ENCODE results near the gene SLC16A5. TPM values are rescaled to one million over a fixed set of nuclear protein-coding genes. Genes with fewer than 3 reads are reported as not detected.

Gene SLC16A5
- total RNA-seq, 2 experiments from 2014 or later = not detected

DNA sequence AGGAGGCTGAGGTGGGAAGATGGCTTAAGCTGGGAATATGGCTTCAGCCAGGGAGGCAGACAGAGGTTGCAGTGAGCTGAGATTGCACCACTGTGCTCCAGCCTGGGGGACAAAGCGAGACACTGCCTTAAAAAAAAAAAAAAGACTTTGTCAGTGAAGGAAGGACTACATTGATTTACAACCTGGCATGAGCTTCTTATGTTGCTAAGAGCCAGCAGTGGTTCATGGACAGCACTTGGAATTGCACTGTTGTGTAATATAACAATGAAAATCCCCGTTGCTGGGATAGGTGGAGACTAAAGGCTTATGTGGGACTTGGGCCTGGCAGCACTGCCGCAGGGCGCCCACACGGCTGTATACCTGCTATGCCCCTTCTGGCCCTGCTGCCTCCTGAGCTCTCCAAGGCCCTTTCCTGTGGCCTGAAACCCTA is 14.1 kb upstream of the SLC16A5 start:
- intact Hi-C loops (cut with micrococcal nuclease; ENCODE audit: unreplicated experiment) = no loop called here
- Histone ChIP-seq H3K4me3 (ENCODE audit: low read depth, low read length, poor library complexity, severe bottlenecking) (no peak overlapping the region), H3K4me1 (ENCODE audit: insufficient read depth, low read length, poor library complexity, severe bottlenecking) (no peaks in the 10 kb centered on the region), H3K4me2 (ENCODE audit: low read length) (no peak overlapping the region), H3K9me3 (ENCODE audit: low read length) (no peaks in the 10 kb centered on the region), H3K27ac (ENCODE audit: low read depth, low read length, poor library complexity, severe bottlenecking) (no peak overlapping the region), H3K36me3 (ENCODE audit: insufficient read depth, low read length) (no peaks in the 10 kb centered on the region), H2AFZ (ENCODE audit: low read length) (no peak overlapping the region), H4K20me1 (ENCODE audit: insufficient read depth, low read length) (no peaks in the 10 kb centered on the region), H3K9me2 (ENCODE audit: insufficient read depth, low read length) (no peaks in the 10 kb centered on the region), H3K79me2 (ENCODE audit: insufficient read depth, low read depth, low read length) (no peaks in the 10 kb centered on the region)
- no peak for DNase-seq (ENCODE audit: low spot score)
- TF ChIP-seq, protein P1, sequence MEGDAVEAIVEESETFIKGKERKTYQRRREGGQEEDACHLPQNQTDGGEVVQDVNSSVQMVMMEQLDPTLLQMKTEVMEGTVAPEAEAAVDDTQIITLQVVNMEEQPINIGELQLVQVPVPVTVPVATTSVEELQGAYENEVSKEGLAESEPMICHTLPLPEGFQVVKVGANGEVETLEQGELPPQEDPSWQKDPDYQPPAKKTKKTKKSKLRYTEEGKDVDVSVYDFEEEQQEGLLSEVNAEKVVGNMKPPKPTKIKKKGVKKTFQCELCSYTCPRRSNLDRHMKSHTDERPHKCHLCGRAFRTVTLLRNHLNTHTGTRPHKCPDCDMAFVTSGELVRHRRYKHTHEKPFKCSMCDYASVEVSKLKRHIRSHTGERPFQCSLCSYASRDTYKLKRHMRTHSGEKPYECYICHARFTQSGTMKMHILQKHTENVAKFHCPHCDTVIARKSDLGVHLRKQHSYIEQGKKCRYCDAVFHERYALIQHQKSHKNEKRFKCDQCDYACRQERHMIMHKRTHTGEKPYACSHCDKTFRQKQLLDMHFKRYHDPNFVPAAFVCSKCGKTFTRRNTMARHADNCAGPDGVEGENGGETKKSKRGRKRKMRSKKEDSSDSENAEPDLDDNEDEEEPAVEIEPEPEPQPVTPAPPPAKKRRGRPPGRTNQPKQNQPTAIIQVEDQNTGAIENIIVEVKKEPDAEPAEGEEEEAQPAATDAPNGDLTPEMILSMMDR (conservative IDR thresholded peaks at IDR 0.05; ENCODE audit: low read length) = no peak
- TF ChIP-seq EZH2phosphoT487 (IDR thresholded peaks at IDR 0.05; ENCODE audit: borderline replicate concordance, low read depth, low read length) = no peak
- CTCF ChIA-PET (ENCODE audit: unreplicated experiment) = no interaction called here
- BruUV-seq (replicated peaks) = no TSS peak
- POLR2A ChIA-PET = interaction anchor here (0.7 to 1.3 kb wide), 3 partner anchors 31 to 1260 kb away, joined by 3 read pairs; no protein-coding TSS in a partner anchor

DNA sequence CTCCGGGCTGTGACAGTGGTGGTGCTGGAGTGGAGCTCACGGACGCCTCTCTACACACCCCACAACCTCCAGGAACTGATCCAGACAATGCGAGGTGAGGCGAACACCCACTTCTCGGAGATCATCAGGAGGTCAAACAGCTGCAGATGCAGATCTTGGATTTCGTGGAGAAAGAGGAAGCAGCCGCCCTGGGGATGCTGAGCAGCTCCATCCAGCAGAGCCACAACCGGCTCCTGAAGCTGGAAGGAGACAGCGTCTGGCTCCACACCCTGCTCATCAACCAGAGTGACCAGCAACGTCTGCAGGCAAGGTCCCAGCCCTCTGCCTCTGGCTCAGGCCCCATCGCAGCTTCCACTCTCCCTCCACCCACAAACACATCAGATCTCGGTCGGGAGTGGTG is 13.2 kb upstream of the SLC16A5 start:
- intact Hi-C loops (cut with micrococcal nuclease; ENCODE audit: unreplicated experiment) = no loop called here
- DNase-seq (ENCODE audit: low spot score) = no peak
- Histone ChIP-seq H3K9me2 (ENCODE audit: insufficient read depth, low read length) (no peaks in the 10 kb centered on the region), H3K4me3 (ENCODE audit: low read depth, low read length, poor library complexity, severe bottlenecking) (no peak overlapping the region), H3K9me3 (ENCODE audit: low read length) (no peaks in the 10 kb centered on the region), H2AFZ (ENCODE audit: low read length) (no peak overlapping the region), H4K20me1 (ENCODE audit: insufficient read depth, low read length) (no peaks in the 10 kb centered on the region), H3K79me2 (ENCODE audit: insufficient read depth, low read depth, low read length) (no peaks in the 10 kb centered on the region), H3K36me3 (ENCODE audit: insufficient read depth, low read length) (no peaks in the 10 kb centered on the region), H3K4me2 (ENCODE audit: low read length) (no peak overlapping the region), H3K4me1 (ENCODE audit: insufficient read depth, low read length, poor library complexity, severe bottlenecking) (no peaks in the 10 kb centered on the region), H3K27ac (ENCODE audit: low read depth, low read length, poor library complexity, severe bottlenecking) (no peak overlapping the region)
- no TSS peak for BruUV-seq (replicated peaks)
- ChIA-PET POLR2A (no interaction called here), CTCF (ENCODE audit: unreplicated experiment) (no interaction called here)
- TF ChIP-seq, protein P1 (conservative IDR thresholded peaks at IDR 0.05; ENCODE audit: low read length) = no peak
- TF ChIP-seq EZH2phosphoT487 (IDR thresholded peaks at IDR 0.05; ENCODE audit: borderline replicate concordance, low read depth, low read length) = no peak

DNA sequence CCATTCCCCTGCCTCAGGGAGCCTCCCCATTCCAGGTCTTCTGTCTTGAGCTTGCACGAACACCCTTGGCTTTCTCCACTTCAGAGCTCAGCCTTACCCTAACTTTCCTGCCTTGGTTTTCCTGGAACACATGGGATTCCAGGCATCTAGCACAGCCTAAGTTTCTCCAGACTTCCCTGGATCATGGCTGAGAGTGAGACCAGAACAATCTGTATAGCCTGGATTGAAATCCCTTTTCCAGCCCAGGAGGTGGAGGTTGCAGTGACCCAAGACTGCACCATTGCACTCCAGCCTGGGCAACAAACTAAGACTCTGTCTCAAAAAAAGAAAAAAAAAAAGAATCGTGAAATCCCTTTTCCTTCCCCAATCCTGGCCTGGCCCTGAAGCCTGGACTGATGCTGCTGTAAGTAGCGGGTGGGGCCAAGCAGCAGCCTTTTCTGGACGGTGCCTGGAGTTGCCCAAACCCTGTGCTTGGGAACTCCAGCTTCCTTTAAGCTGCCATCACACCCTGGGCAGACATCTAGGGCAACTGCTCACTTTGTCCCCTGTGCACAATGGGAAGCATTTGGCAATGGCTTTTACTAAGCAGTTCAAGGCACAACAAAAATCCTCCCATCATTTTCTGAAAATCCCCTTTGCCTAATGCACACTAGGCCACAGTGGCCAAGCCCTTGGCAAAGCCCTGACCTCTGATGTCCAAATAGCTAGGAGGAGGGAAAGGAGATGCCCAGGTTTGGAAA is 12.0 kb upstream of the SLC16A5 start:
- no peak for DNase-seq (ENCODE audit: low spot score)
- POLR2A ChIA-PET = interaction anchor here (0.6 to 1.2 kb wide), 4 partner anchors 28 to 886 kb away, joined by 3 to 4 read pairs (median 4); partner anchors contain the start of gene MRPL58
- H3K79me2 ChIP-seq (ENCODE audit: insufficient read depth, low read depth, low read length) = no peaks in the 10 kb centered on the region
- no peak for TF ChIP-seq EZH2phosphoT487 (IDR thresholded peaks at IDR 0.05; ENCODE audit: borderline replicate concordance, low read depth, low read length)
- TF ChIP-seq, protein P1 (conservative IDR thresholded peaks at IDR 0.05; ENCODE audit: low read length) = no peak
- no peak overlapping the region for H2AFZ ChIP-seq (ENCODE audit: low read length)
- H3K4me2 ChIP-seq (ENCODE audit: low read length) = no peak overlapping the region
- CTCF ChIA-PET (ENCODE audit: unreplicated experiment) = no interaction called here
- no TSS peak for BruUV-seq (replicated peaks)
- no peaks in the 10 kb centered on the region for H3K36me3 ChIP-seq (ENCODE audit: insufficient read depth, low read length)
- H3K27ac ChIP-seq (ENCODE audit: low read depth, low read length, poor library complexity, severe bottlenecking) = no peak overlapping the region
- intact Hi-C loops (cut with micrococcal nuclease; ENCODE audit: unreplicated experiment) = no loop called here
- no peaks in the 10 kb centered on the region for H3K9me3 ChIP-seq (ENCODE audit: low read length)
- H3K4me3 ChIP-seq (ENCODE audit: low read depth, low read length, poor library complexity, severe bottlenecking) = no peak overlapping the region
- no peaks in the 10 kb centered on the region for H4K20me1 ChIP-seq (ENCODE audit: insufficient read depth, low read length)
- H3K4me1 ChIP-seq (ENCODE audit: insufficient read depth, low read length, poor library complexity, severe bottlenecking) = no peaks in the 10 kb centered on the region
- H3K9me2 ChIP-seq (ENCODE audit: insufficient read depth, low read length) = no peaks in the 10 kb centered on the region

Data from OCI-LY7 (cell line).